GM12878 (cell line): Measurements from ENCODE around the gene PUM2. TPM values are rescaled to one million over a fixed set of nuclear protein-coding genes. Genes with fewer than 3 reads are reported as not detected.

Experiments
- ATAC-seq: fragments of 200-7000 bp; cut with Tn5 transposase; 3 replicates; pipeline ENCODE4 v1.9.1; 2020; ENCODE audit warnings: mild to moderate bottlenecking, moderate library complexity
- BruUV-seq: library from RNA; stranded (reverse); fragments of 400-500 nt; replicated peaks from 2 replicates; lab custom pipeline; 2021; lab: Mats Ljungman, UMichigan
- CTCF ChIA-PET: fragments of 300-600 bp; sonication (Branson Sonifier 250); formaldehyde crosslinking; extraction: SDS; loops from one replicate; lab custom pipeline; 2021; ENCODE audit warnings: inconsistent platforms; lab: Yijun Ruan, JAX
- POLR2A ChIA-PET: fragments of 350-600 bp; formaldehyde crosslinking; extraction: SDS; loops from one replicate; lab custom pipeline; 2021; ENCODE audit warnings: inconsistent platforms; lab: Charles Lee
- RAD21 ChIA-PET: fragments of 300-600 bp; sonication (Branson Sonifier 250); formaldehyde crosslinking; loops from one replicate; lab custom pipeline; 2023; ENCODE audit warnings: antibody characterized with exemption; ENCODE audit not compliant: unreplicated experiment; lab: Charles Lee
- SMC1A ChIA-PET: fragments of 300-600 bp; sonication (Branson Sonifier 250); formaldehyde crosslinking; loops from one replicate; lab custom pipeline; 2023; ENCODE audit not compliant: unreplicated experiment, uncharacterized antibody; lab: Charles Lee
- DNase-seq: peaks from one replicate; pipeline ENCODE4 v3.0.0-alpha.2; 2011; ENCODE audit warnings: low read depth, low spot score
- FAIRE-seq: peaks from 3 replicates; lab custom pipeline; 2011; peaks lifted over from hg19 to GRCh38; lab: Jason Lieb, UNC
- H2AFZ ChIP-seq: 2 replicates; pipeline ENCODE4 v1.6.0; 2011; ENCODE audit warnings: low read depth, low read length, control low read depth; ENCODE audit not compliant: control insufficient read depth
- H3K27ac ChIP-seq: 2 replicates; pipeline ENCODE4 v1.5.1; 2011; ENCODE audit warnings: control low read depth; ENCODE audit not compliant: control insufficient read depth, insufficient read depth
- H3K27me3 ChIP-seq, 2 experiments: replicated peaks in 1 of 2; 2 replicates each; pipeline versions ENCODE4 v1.6.0 to v1.6.1; 2011; ENCODE audit warnings: low read length in 1 of 2; ENCODE audit not compliant: control insufficient read depth in 2 of 2, insufficient read depth in 2 of 2
- H3K36me3 ChIP-seq, 2 experiments: 2 replicates each; pipeline ENCODE4 v1.5.1; 2011; ENCODE audit warnings: low read length in 1 of 2; ENCODE audit not compliant: control insufficient read depth in 2 of 2, insufficient read depth in 2 of 2
- H3K4me1 ChIP-seq: 2 replicates; pipeline ENCODE4 v1.6.1; 2011; ENCODE audit warnings: mild to moderate bottlenecking, low read length, moderate library complexity, mixed read lengths; ENCODE audit not compliant: control insufficient read depth, insufficient read depth
- H3K4me2 ChIP-seq: 2 replicates; pipeline ENCODE4 v1.6.0; 2011; ENCODE audit warnings: control low read depth; ENCODE audit not compliant: control insufficient read depth, insufficient read depth
- H3K4me3 ChIP-seq: fragments of 200-600 bp; sonication (generic); 2 replicates; pipeline ENCODE4 v1.5.1; 2016
- H3K79me2 ChIP-seq: 2 replicates; pipeline ENCODE4 v1.6.0; 2011; ENCODE audit warnings: low read length; ENCODE audit not compliant: control insufficient read depth, insufficient read depth
- H3K9ac ChIP-seq: 2 replicates; pipeline ENCODE4 v1.8.0; 2011; ENCODE audit warnings: low read length, control low read depth, mixed read lengths; ENCODE audit not compliant: control insufficient read depth, insufficient read depth
- H3K9me3 ChIP-seq: replicated peaks from 3 replicates; pipeline ENCODE4 v1.5.1; 2011; ENCODE audit warnings: mild to moderate bottlenecking, low read length; ENCODE audit not compliant: control insufficient read depth, insufficient read depth
- H4K20me1 ChIP-seq: 2 replicates; pipeline ENCODE4 v1.6.0; 2011; ENCODE audit not compliant: control insufficient read depth, insufficient read depth
- CBX3 ChIP-seq: fragments of 200-600 bp; sonication (generic); IDR thresholded peaks from 2 replicates; pipeline ENCODE4 v1.6.1; 2016; ENCODE audit warnings: low read depth, borderline replicate concordance
- CHD2 ChIP-seq: IDR thresholded peaks from 2 replicates; pipeline ENCODE4 v1.6.1; 2011; ENCODE audit warnings: low read depth, low read length, improper control_type of control experiment, borderline replicate concordance
- DPF2 ChIP-seq: fragments of 450-650 bp; IDR thresholded peaks from 2 replicates; pipeline ENCODE4 v1.6.1; 2017; ENCODE audit warnings: mild to moderate bottlenecking
- EED ChIP-seq: sonication (generic); IDR thresholded peaks from 2 replicates; pipeline ENCODE4 v1.6.1; 2016; ENCODE audit warnings: antibody characterized with exemption, low read depth
- FOXK2 ChIP-seq: fragments of 450-650 bp; IDR thresholded peaks from 2 replicates; pipeline ENCODE4 v1.6.1; 2017; ENCODE audit warnings: mild to moderate bottlenecking, moderate library complexity
- IKZF1 ChIP-seq: fragments of 450-650 bp; conservative IDR thresholded peaks from 2 replicates; pipeline ENCODE4 v1.6.1; 2017; ENCODE audit warnings: antibody characterized with exemption, mild to moderate bottlenecking
- JUND ChIP-seq: IDR thresholded peaks from 2 replicates; pipeline ENCODE4 v1.6.1; 2012; ENCODE audit warnings: low read depth, mild to moderate bottlenecking, low read length, improper control_type of control experiment, moderate library complexity
- NFYA ChIP-seq: IDR thresholded peaks from 2 replicates; pipeline ENCODE4 v1.6.1; 2011; ENCODE audit warnings: low read depth, mild to moderate bottlenecking, low read length, improper control_type of control experiment, borderline replicate concordance
- PML ChIP-seq: IDR thresholded peaks from 2 replicates; pipeline ENCODE4 v1.6.1; 2012; ENCODE audit warnings: low read length, inconsistent platforms
- STAT3 ChIP-seq: IDR thresholded peaks from 2 replicates; pipeline ENCODE4 v1.6.1; 2011; ENCODE audit warnings: low read depth, low read length, improper control_type of control experiment
- TCF12 ChIP-seq: IDR thresholded peaks from 2 replicates; pipeline ENCODE4 v1.6.1; 2011; ENCODE audit warnings: low read depth, mild to moderate bottlenecking, low read length
- ZNF274 ChIP-seq: IDR thresholded peaks from one replicate; pipeline ENCODE4 v1.8.0; 2011; ENCODE audit not compliant: insufficient read length, insufficient read depth
- ZNF384 ChIP-seq: IDR thresholded peaks from 2 replicates; pipeline ENCODE4 v1.6.1; 2012; ENCODE audit warnings: low read depth, mild to moderate bottlenecking, low read length, improper control_type of control experiment, borderline replicate concordance
- ZNF622 ChIP-seq: fragments of 450-650 bp; IDR thresholded peaks from 2 replicates; pipeline ENCODE4 v1.6.1; 2017; ENCODE audit warnings: mild to moderate bottlenecking, inconsistent platforms
- ZZZ3 ChIP-seq: IDR thresholded peaks from 2 replicates; pipeline ENCODE4 v1.6.1; 2011; ENCODE audit warnings: low read depth; ENCODE audit not compliant: control insufficient read depth, insufficient read length
- WGBS: methylation state at CpG from one replicate; pipeline ENCODE4 v1.1.6; 2016; ENCODE audit warnings: low lambda C conversion rate; ENCODE audit not compliant: insufficient replicate concordance, insufficient coverage; ENCODE audit errors: missing lambda C conversion rate; 5-methylcytosine and 5-hydroxymethylcytosine counted together
- in situ Hi-C: fragments of 300-500 bp; cut with MboI; formaldehyde crosslinking; loops from 9 replicates; pipeline ENCODE4 v1.14.3; 2018; ENCODE audit warnings: mixed read lengths
- intact Hi-C: fragments of 100-400 bp; cut with micrococcal nuclease; formaldehyde crosslinking; loops from one replicate; pipeline ENCODE4 v1.14.2; 2022; ENCODE audit not compliant: unreplicated experiment
- polyA plus RNA-seq, 11 experiments: library from polyadenylated mRNA; depleted of rRNA in 4 of 11; unstranded in 6 of 11; stranded (reverse) in 5 of 11; fragments of >200 nt; fragmentation: Nextera tagmentation in 4 of 11; fragmentation: Illumina TruSeq in 1 of 11; extraction: Ambion mirVana in 4 of 11; extraction: Trizol in 1 of 11; gene quantifications; 1 replicate in 1 of 11; 2 replicates in 10 of 11; pipeline versions ENCODE4 v1.2.1 to v1.2.3, GENCODE V29; 2011 to 2016; ENCODE audit warnings: inconsistent platforms in 2 of 11, missing spikeins in 2 of 11, low read depth in 1 of 11
- total RNA-seq, 4 experiments: library from RNA; depleted of rRNA in 3 of 4; stranded (reverse); fragments of >200 nt in 3 of 4; fragmentation: Illumina TruSeq in 1 of 4; extraction: Trizol in 1 of 4; gene quantifications; 2 replicates each; pipeline versions ENCODE4 v1.2.1 to v1.2.3, GENCODE V29; 2013 to 2021
- TF ChIP-seq, protein P1 (sequence below): fragments of 450-650 bp; IDR thresholded peaks from 2 replicates; pipeline ENCODE4 v1.6.1; 2017; ENCODE audit warnings: mild to moderate bottlenecking, moderate library complexity
- TF ChIP-seq, protein P2 (sequence below): IDR thresholded peaks from 2 replicates; pipeline ENCODE4 v1.6.1; 2012; ENCODE audit warnings: low read depth, low read length, improper control_type of control experiment
- TF ChIP-seq, protein P3 (sequence below): IDR thresholded peaks from 2 replicates; pipeline ENCODE4 v1.6.1; 2011; ENCODE audit warnings: low read depth, low read length, improper control_type of control experiment, borderline replicate concordance
- TF ChIP-seq, protein P4 (sequence below): IDR thresholded peaks from 2 replicates; pipeline ENCODE4 v1.6.1; 2011; ENCODE audit warnings: low read depth, mild to moderate bottlenecking, low read length, moderate library complexity, borderline replicate concordance; ENCODE audit errors: extremely low read depth

PUM2 gene
- total and polyA plus RNA-seq, 10 of the 15 experiments (the other 5 are each of a cell fraction or from before 2014, with no cell fraction given), result 14.5 to 87.6 (median 29.4) TPM

DNA sequence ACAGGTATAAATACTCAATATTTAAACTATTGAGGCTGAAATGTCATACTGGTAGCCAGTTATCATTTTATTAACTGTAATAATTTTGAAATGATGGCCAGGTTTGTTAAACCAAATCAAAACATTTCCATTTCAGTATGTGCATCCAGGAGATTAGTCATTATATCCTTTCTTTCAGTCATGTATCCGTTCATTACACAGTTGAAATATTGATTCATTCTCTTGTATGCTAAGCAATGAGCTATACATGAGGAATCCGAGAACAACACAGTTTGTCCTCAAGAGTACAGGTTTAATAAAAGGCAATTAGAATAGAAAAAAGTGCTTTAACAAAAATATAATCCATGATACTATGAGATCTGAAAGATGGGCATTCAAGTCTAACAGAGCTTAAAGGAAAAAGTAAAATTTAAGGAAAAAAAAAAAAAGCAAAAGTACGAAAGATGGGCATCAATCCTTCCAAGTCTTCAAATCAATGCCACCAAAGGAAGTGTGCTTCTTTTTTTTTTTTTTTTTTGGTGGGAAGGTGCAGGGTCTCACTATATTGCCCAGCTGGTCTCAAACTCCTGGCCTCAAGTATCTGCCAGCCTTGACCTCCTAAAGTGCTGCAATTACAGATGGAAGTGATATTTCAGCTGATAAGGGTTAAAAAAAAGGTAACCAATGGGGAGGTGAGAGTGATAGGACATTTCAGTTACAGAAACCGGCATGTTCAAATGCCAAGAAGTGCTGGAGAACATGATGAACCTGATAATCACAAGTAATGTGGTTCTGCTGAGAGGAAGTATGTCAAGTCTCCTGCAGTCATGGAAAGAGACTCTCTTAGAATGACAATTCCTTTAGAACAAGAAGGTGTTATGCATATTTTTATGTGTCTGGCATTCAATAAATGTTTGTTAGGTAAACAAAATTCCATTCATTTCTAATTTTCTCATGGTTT lies 35.8 kb downstream of the PUM2 start:
- ChIA-PET POLR2A (interaction anchor here (0.6 to 0.7 kb wide), 3 partner anchors 11 to 344 kb away, joined by 3 to 7 read pairs (median 5); no protein-coding TSS in a partner anchor), CTCF (interaction anchor here (0.6 to 5.4 kb wide), 5 partner anchors 9 to 70 kb away, joined by 3 to 32 read pairs (median 3); no protein-coding TSS in a partner anchor), SMC1A (interaction anchor here (1.4 to 1.6 kb wide), 2 partner anchors 11 to 12 kb away, joined by 3 to 5 read pairs; no protein-coding TSS in a partner anchor), RAD21 (interaction anchor here (1.0 kb wide), 1 partner anchor 29 kb away, joined by 3 read pairs; no protein-coding TSS in a partner anchor)
- no peak overlapping the region for H3K27ac ChIP-seq
- H3K4me2 ChIP-seq, result no peak overlapping the region
- no peak for TF ChIP-seq EED
- TF ChIP-seq CBX3, result no peak
- no peak for TF ChIP-seq TCF12
- no peak for TF ChIP-seq PML
- TF ChIP-seq, protein P1, sequence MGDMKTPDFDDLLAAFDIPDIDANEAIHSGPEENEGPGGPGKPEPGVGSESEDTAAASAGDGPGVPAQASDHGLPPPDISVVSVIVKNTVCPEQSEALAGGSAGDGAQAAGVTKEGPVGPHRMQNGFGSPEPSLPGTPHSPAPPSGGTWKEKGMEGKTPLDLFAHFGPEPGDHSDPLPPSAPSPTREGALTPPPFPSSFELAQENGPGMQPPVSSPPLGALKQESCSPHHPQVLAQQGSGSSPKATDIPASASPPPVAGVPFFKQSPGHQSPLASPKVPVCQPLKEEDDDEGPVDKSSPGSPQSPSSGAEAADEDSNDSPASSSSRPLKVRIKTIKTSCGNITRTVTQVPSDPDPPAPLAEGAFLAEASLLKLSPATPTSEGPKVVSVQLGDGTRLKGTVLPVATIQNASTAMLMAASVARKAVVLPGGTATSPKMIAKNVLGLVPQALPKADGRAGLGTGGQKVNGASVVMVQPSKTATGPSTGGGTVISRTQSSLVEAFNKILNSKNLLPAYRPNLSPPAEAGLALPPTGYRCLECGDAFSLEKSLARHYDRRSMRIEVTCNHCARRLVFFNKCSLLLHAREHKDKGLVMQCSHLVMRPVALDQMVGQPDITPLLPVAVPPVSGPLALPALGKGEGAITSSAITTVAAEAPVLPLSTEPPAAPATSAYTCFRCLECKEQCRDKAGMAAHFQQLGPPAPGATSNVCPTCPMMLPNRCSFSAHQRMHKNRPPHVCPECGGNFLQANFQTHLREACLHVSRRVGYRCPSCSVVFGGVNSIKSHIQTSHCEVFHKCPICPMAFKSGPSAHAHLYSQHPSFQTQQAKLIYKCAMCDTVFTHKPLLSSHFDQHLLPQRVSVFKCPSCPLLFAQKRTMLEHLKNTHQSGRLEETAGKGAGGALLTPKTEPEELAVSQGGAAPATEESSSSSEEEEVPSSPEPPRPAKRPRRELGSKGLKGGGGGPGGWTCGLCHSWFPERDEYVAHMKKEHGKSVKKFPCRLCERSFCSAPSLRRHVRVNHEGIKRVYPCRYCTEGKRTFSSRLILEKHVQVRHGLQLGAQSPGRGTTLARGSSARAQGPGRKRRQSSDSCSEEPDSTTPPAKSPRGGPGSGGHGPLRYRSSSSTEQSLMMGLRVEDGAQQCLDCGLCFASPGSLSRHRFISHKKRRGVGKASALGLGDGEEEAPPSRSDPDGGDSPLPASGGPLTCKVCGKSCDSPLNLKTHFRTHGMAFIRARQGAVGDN, result no peak
- TF ChIP-seq DPF2, result no peak
- TF ChIP-seq NFYA, result no peak
- TF ChIP-seq STAT3, result no peak
- no peak for TF ChIP-seq ZNF384
- no peak for TF ChIP-seq ZNF274
- no peak for TF ChIP-seq JUND
- TF ChIP-seq ZNF622, result no peak
- no peak for TF ChIP-seq FOXK2
- TF ChIP-seq IKZF1, result no peak
- TF ChIP-seq, protein P2, sequence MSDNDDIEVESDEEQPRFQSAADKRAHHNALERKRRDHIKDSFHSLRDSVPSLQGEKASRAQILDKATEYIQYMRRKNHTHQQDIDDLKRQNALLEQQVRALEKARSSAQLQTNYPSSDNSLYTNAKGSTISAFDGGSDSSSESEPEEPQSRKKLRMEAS, result no peak
- TF ChIP-seq, protein P3, sequence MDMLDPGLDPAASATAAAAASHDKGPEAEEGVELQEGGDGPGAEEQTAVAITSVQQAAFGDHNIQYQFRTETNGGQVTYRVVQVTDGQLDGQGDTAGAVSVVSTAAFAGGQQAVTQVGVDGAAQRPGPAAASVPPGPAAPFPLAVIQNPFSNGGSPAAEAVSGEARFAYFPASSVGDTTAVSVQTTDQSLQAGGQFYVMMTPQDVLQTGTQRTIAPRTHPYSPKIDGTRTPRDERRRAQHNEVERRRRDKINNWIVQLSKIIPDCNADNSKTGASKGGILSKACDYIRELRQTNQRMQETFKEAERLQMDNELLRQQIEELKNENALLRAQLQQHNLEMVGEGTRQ, result no peak
- TF ChIP-seq, protein P4, sequence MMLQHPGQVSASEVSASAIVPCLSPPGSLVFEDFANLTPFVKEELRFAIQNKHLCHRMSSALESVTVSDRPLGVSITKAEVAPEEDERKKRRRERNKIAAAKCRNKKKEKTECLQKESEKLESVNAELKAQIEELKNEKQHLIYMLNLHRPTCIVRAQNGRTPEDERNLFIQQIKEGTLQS, result no peak
- TF ChIP-seq ZZZ3, result no peak
- TF ChIP-seq CHD2, result no peak
- no peaks in the 10 kb centered on the region for H3K9me3 ChIP-seq
- no TSS peak for BruUV-seq
- H3K4me3 ChIP-seq, result no peak overlapping the region
- WGBS, result 90% methylated on average over 4 of the region's 4 CpGs
- no peak for FAIRE-seq
- in situ Hi-C loops, result no loop called here
- H3K9ac ChIP-seq, result no peak overlapping the region
- no peaks in the 10 kb centered on the region for H3K4me1 ChIP-seq
- intact Hi-C loops, result no loop called here
- peaks cover 7% of the 10 kb centered on the region for H3K79me2 ChIP-seq
- peaks cover 10 to 41% of the 10 kb centered on the region in 2 experiments for H3K36me3 ChIP-seq
- no peak for ATAC-seq
- no peak overlapping the region for H2AFZ ChIP-seq
- no peak for DNase-seq
- no peaks in the 10 kb centered on the region for H4K20me1 ChIP-seq
- H3K27me3 ChIP-seq, result no peaks in the 10 kb centered on the region
